Measurements from ENCODE around the gene BRF1. TPM values are rescaled to one million over a fixed set of nuclear protein-coding genes. Genes with fewer than 3 reads are reported as not detected.

The BRF1 gene
- total RNA-seq, 1 experiment from 2014 or later: 41.2 TPM

GRCh38 chr14:105248368-105249181 lies 52.2 kb downstream of the BRF1 start, which contains the start of gene BTBD6:
Gene BTBD6, plus strand, starts transcription at chr14:105248533. Its CDS starts 179 bp downstream, at chr14:105248712.
- Histone ChIP-seq H3K4me2 (ENCODE audit: low read length) (peak within 1 kb of the TSS; percentile 100), H3K9me3 (ENCODE audit: control insufficient read depth in 1 of 2, insufficient read depth in 1 of 2, low read depth in 1 of 2, low read length in 2 of 2) (no peaks in the 10 kb centered on the region), H3K27ac (ENCODE audit: low read depth, low read length) (peak within 1 kb of the TSS; percentile 93), H3K36me3 (ENCODE audit: control insufficient read depth in 1 of 2, insufficient read depth in 2 of 2, low read length in 2 of 2) (peaks cover 2 to 10% of the 10 kb centered on the region in 2 experiments; a peak in 3 of 4 replicates), H4K20me1 (ENCODE audit: insufficient read depth) (no peaks in the 10 kb centered on the region), H3K27me3 (ENCODE audit: insufficient read depth, low read length) (no peaks in the 10 kb centered on the region), H3K4me1 (ENCODE audit: control insufficient read depth in 1 of 2, insufficient read depth in 2 of 2, low read length in 2 of 2) (peaks cover 8 to 17% of the 10 kb centered on the region in 2 experiments; a peak in 3 of 4 replicates), H3K4me3 (replicated peaks in 1 of 2; ENCODE audit: low read depth in 1 of 2, low read length in 2 of 2) (peak within 1 kb of the TSS; percentile 55 to 71), H3K9ac (ENCODE audit: low read length) (peak within 1 kb of the TSS; percentile 83), H3K79me2 (ENCODE audit: insufficient read depth, low read length) (peaks cover 64% of the 10 kb centered on the region), H2AFZ (ENCODE audit: low read depth, low read length, poor library complexity, severe bottlenecking) (no peak within 1 kb of the TSS), H3K9me2 (ENCODE audit: insufficient read depth) (no peaks in the 10 kb centered on the region)
- intact Hi-C loops (cut with micrococcal nuclease): no loop called here
- TF ChIP-seq CTCF (IDR thresholded peaks at IDR 0.05 in 2 of 3, conservative IDR thresholded peaks at IDR 0.05 in 1 of 3; ENCODE audit: borderline replicate concordance in 1 of 3, insufficient read depth in 1 of 3, low read depth in 2 of 3, low read length in 2 of 3) (no peak), MAX (IDR thresholded peaks at IDR 0.05) (peak; percentile 36; the same call in 1 of the 2 replicates), POLR2AphosphoS5 (IDR thresholded peaks at IDR 0.05; ENCODE audit: low read depth, low read length) (peak; percentile 64), TCF7L2 (IDR thresholded peaks at IDR 0.05; ENCODE audit: borderline replicate concordance, extremely low read depth, insufficient read depth, insufficient read length) (no peak), ZFX (IDR thresholded peaks at IDR 0.05) (peak; percentile 63; the same call in 1 of the 2 replicates)
- POLR2A ChIA-PET: interaction anchor here (0.7 kb wide), 1 partner anchor 52 kb away, joined by 3 read pairs; the partner anchor contains the start of gene BRF1
- RAD21 ChIA-PET (ENCODE audit: low non-redundant PET in 1 of 2, low total read pairs in 2 of 2, uncharacterized antibody in 2 of 2, unreplicated experiment in 2 of 2): no interaction called here
- ATAC-seq: peak; percentile 88
- DNase-seq (ENCODE audit: low read depth, low spot score): peak; percentile 61
- CTCF ChIA-PET: interaction anchor here (0.9 to 2.1 kb wide), 2 partner anchors 12 to 103 kb away, joined by 5 to 8 read pairs; no protein-coding TSS in a partner anchor
- BruUV-seq (replicated peaks): no TSS peak

Measured in HCT116 (cell line).